Liver (tissue), 9 donors: ENCODE results near the gene CDH4. TPM values are rescaled to one million over a fixed set of nuclear protein-coding genes. Genes with fewer than 3 reads are reported as not detected.

Source experiments
- DNase-seq: peaks from one replicate; pipeline ENCODE4 v3.0.0-alpha.2; 2017; ENCODE audit warnings: low spot score
- H3K27ac ChIP-seq, 2 donors: one replicate each; pipeline ENCODE4 v1.7.0; 2013; ENCODE audit warnings: inconsistent platforms in 2 of 2, low read length in 2 of 2, control low read depth in 1 of 2, low read depth in 1 of 2, mild to moderate bottlenecking in 1 of 2
- H3K27me3 ChIP-seq, 4 donors: one replicate each; pipeline versions ENCODE4 v1.6.1 to v1.7.0; 2013; ENCODE audit warnings: low read length in 3 of 4, inconsistent platforms in 1 of 4, mild to moderate bottlenecking in 1 of 4, moderate library complexity in 1 of 4; ENCODE audit not compliant: control insufficient read depth in 4 of 4, insufficient read depth in 4 of 4
- H3K36me3 ChIP-seq, 4 donors: one replicate each; pipeline versions ENCODE4 v1.6.1 to v1.7.0; 2013; ENCODE audit warnings: low read length in 3 of 4, mild to moderate bottlenecking in 3 of 4, low read depth in 1 of 4, moderate library complexity in 1 of 4; ENCODE audit not compliant: control insufficient read depth in 4 of 4, insufficient read depth in 3 of 4
- H3K4me1 ChIP-seq, 4 donors: one replicate each; pipeline versions ENCODE4 v1.6.1 to v1.7.0; 2013; ENCODE audit warnings: low read length in 3 of 4, mild to moderate bottlenecking in 3 of 4, moderate library complexity in 1 of 4; ENCODE audit not compliant: control insufficient read depth in 4 of 4, insufficient read depth in 4 of 4
- H3K4me3 ChIP-seq, 3 donors: one replicate each; pipeline versions ENCODE4 v1.6.1 to v1.7.0; 2013; ENCODE audit warnings: low read length in 3 of 3, control low read depth in 1 of 3, low read depth in 1 of 3, mild to moderate bottlenecking in 1 of 3
- H3K9ac ChIP-seq, 2 donors: one replicate each; pipeline ENCODE4 v1.7.0; 2013; ENCODE audit warnings: low read length in 2 of 2, mild to moderate bottlenecking in 2 of 2, moderate library complexity in 2 of 2, control low read depth in 1 of 2, low read depth in 1 of 2
- H3K9me3 ChIP-seq, 4 donors: one replicate each; pipeline versions ENCODE4 v1.6.1 to v1.7.0; 2013; ENCODE audit warnings: low read length in 3 of 4; ENCODE audit not compliant: control insufficient read depth in 4 of 4
- ATF3 ChIP-seq: IDR thresholded peaks from 2 replicates; pipeline ENCODE4 v1.6.1; 2016; ENCODE audit warnings: antibody characterized with exemption
- CTCF ChIP-seq: fragments of 150-350 bp; IDR thresholded peaks from 2 replicates; pipeline ENCODE4 v1.5.1; 2017; ENCODE audit warnings: improper control_type of control experiment, low read depth, low read length; ENCODE audit not compliant: missing input control
- EGR1 ChIP-seq, 2 donors: IDR thresholded peaks; 2 replicates each; pipeline ENCODE4 v1.6.1; 2016 to 2018; ENCODE audit warnings: antibody characterized with exemption in 2 of 2, low read depth in 2 of 2
- FOXA1 ChIP-seq: IDR thresholded peaks from 2 replicates; pipeline ENCODE4 v1.6.1; 2016; ENCODE audit warnings: antibody characterized with exemption
- FOXA2 ChIP-seq: IDR thresholded peaks from 2 replicates; pipeline ENCODE4 v1.6.1; 2016; ENCODE audit warnings: antibody characterized with exemption
- GABPA ChIP-seq, 2 donors: IDR thresholded peaks in 1 of 2; conservative IDR thresholded peaks in 1 of 2; 2 replicates each; pipeline ENCODE4 v1.6.1; 2016; ENCODE audit warnings: antibody characterized with exemption in 2 of 2, mild to moderate bottlenecking in 1 of 2, moderate library complexity in 1 of 2
- HNF4A ChIP-seq, 2 donors: conservative IDR thresholded peaks; 2 replicates each; pipeline ENCODE4 v1.6.1; 2016; ENCODE audit warnings: antibody characterized with exemption in 2 of 2, mild to moderate bottlenecking in 2 of 2
- JUND ChIP-seq, 2 donors: IDR thresholded peaks; 2 replicates each; pipeline ENCODE4 v1.6.1; 2016; ENCODE audit warnings: antibody characterized with exemption in 2 of 2
- MAX ChIP-seq: IDR thresholded peaks from 2 replicates; pipeline ENCODE4 v1.6.1; 2016; ENCODE audit warnings: antibody characterized with exemption
- NR2F2 ChIP-seq: IDR thresholded peaks from 2 replicates; pipeline ENCODE4 v1.6.1; 2016; ENCODE audit warnings: antibody characterized with exemption
- RAD21 ChIP-seq, 2 donors: IDR thresholded peaks; 2 replicates each; pipeline ENCODE4 v1.6.1; 2016; ENCODE audit warnings: antibody characterized with exemption in 2 of 2, mild to moderate bottlenecking in 2 of 2
- REST ChIP-seq: IDR thresholded peaks from 2 replicates; pipeline ENCODE4 v1.6.1; 2016; ENCODE audit warnings: antibody characterized with exemption, mild to moderate bottlenecking
- RXRA ChIP-seq, 2 donors: IDR thresholded peaks; 2 replicates each; pipeline ENCODE4 v1.6.1; 2017 to 2018; ENCODE audit warnings: antibody characterized with exemption in 2 of 2, mild to moderate bottlenecking in 1 of 2
- SP1 ChIP-seq: IDR thresholded peaks from 2 replicates; pipeline ENCODE4 v1.6.1; 2018; ENCODE audit warnings: antibody characterized with exemption, mild to moderate bottlenecking
- TAF1 ChIP-seq: conservative IDR thresholded peaks from 2 replicates; pipeline ENCODE4 v1.6.1; 2016; ENCODE audit warnings: antibody characterized with exemption, mild to moderate bottlenecking
- YY1 ChIP-seq: IDR thresholded peaks from 2 replicates; pipeline ENCODE4 v1.6.1; 2016; ENCODE audit warnings: antibody characterized with exemption, mild to moderate bottlenecking
- ZBTB33 ChIP-seq: IDR thresholded peaks from 2 replicates; pipeline ENCODE4 v1.6.1; 2016; ENCODE audit warnings: antibody characterized with exemption
- WGBS: extraction: QIAGEN DNeasy Blood & Tissue Kit; methylation state at CpG from one replicate; pipeline ENCODE4 v1.1.7; 2013; 5-methylcytosine and 5-hydroxymethylcytosine counted together
- polyA plus RNA-seq, 2 donors: library from polyadenylated mRNA; stranded (reverse) in 1 of 2; unstranded in 1 of 2; fragments of 200-250 nt in 1 of 2; fragments of >200 nt in 1 of 2; fragmentation: Nextera tagmentation in 1 of 2; extraction: Ambion mirVana in 1 of 2; gene quantifications; one replicate each; pipeline versions ENCODE4 v1.2.1 to v1.2.3, GENCODE V29; 2013 to 2015
- total RNA-seq, 2 donors: library from RNA; depleted of rRNA; stranded (reverse); fragments of >200 nt; gene quantifications; one replicate each; pipeline ENCODE4 v1.2.3, GENCODE V29; 2014
- donor health status: healthy.
- donor health status: healthy.
- donor health status: healthy.
- donor health status: healthy.
- donor health status: healthy.

Gene CDH4
- total and polyA plus RNA-seq, 4 donors: 0.03 to 0.25 (median 0.19) TPM; not detected in 1

- no peak for TF ChIP-seq REST
- no peak for TF ChIP-seq ATF3
- TF ChIP-seq YY1: no peak
These were observed 439.2 kb downstream of the CDH4 start (continued) for GRCh38 chr20:61690993-61691838.

GRCh38 chr20:61691978-61692377, 439.9 kb downstream of the CDH4 start:
- H3K27me3 ChIP-seq: peaks cover 0 to 3% (median 0%) of the 10 kb centered on the region in 4 donors
- no peaks in the 10 kb centered on the region for H3K4me1 ChIP-seq
- H3K27ac ChIP-seq: no peak overlapping the region
- 91% methylated on average over 1 of the region's 1 CpG for WGBS
- no peaks in the 10 kb centered on the region for H3K36me3 ChIP-seq
- no peak for DNase-seq
- H3K9me3 ChIP-seq: no peaks in the 10 kb centered on the region
- TF ChIP-seq MAX: no peak
- TF ChIP-seq NR2F2: no peak
- TF ChIP-seq GABPA (IDR thresholded peaks at IDR 0.05 in 1 of 2, conservative IDR thresholded peaks at IDR 0.05 in 1 of 2): no peak
- TF ChIP-seq TAF1: no peak
- no peak for TF ChIP-seq JUND (IDR thresholded peaks at IDR 0.05)
- TF ChIP-seq RXRA (IDR thresholded peaks at IDR 0.05): no peak
- TF ChIP-seq EGR1 (IDR thresholded peaks at IDR 0.05; ENCODE audit: low read depth in 2 of 2): no peak
- TF ChIP-seq REST: no peak
- TF ChIP-seq CTCF: no peak
- TF ChIP-seq FOXA2: no peak
- no peak for TF ChIP-seq ZBTB33
- TF ChIP-seq RAD21 (IDR thresholded peaks at IDR 0.05): no peak
- no peak for TF ChIP-seq FOXA1
- no peak for TF ChIP-seq ATF3
- TF ChIP-seq HNF4A (conservative IDR thresholded peaks at IDR 0.05): no peak
- no peak for TF ChIP-seq SP1
- TF ChIP-seq YY1: no peak
- no peak overlapping the region for H3K4me3 ChIP-seq
- H3K9ac ChIP-seq: no peak overlapping the region
